DND-41 (cell line): ENCODE measurements around the gene SLC35A5.

Experiments
- CTCF ChIP-seq: IDR thresholded peaks from 2 replicates; pipeline ENCODE4 v1.5.1; 2012; ENCODE audit warnings: borderline replicate concordance, low read length, moderate library complexity, mild to moderate bottlenecking; ENCODE audit not compliant: poor library complexity, severe bottlenecking; ENCODE audit errors: extremely low read depth
- EZH2 ChIP-seq: IDR thresholded peaks from 3 replicates; pipeline ENCODE4 v1.6.1; 2012; ENCODE audit warnings: borderline replicate concordance, low read depth, mild to moderate bottlenecking, moderate library complexity, low read length, inconsistent platforms; ENCODE audit not compliant: severe bottlenecking

- no peak for TF ChIP-seq CTCF
- no peak for TF ChIP-seq EZH2
Measured at GRCh38 chr3:112619295-112619694, 57.5 kb downstream of the SLC35A5 start.
